Erythroblast (primary cell): ENCODE results near the gene FZD10.

ENCODE experiments used
- GATA1 ChIP-seq: IDR thresholded peaks from 2 replicates; pipeline ENCODE4 v1.6.1; 2011; ENCODE audit warnings: low read depth, mild to moderate bottlenecking, control low read depth, low read length, moderate library complexity
- POLR2A ChIP-seq: IDR thresholded peaks from 2 replicates; pipeline ENCODE4 v1.6.1; 2011; ENCODE audit warnings: mild to moderate bottlenecking, low read length

- no peak for TF ChIP-seq POLR2A
- no peak for TF ChIP-seq GATA1
Measured at GRCh38 chr12:130157998-130158753, 4.1 kb upstream of the FZD10 start.
